Umbilical cord (tissue), 2 donors: ENCODE results near the gene LCE2A. TPM values are rescaled to one million over a fixed set of nuclear protein-coding genes. Genes with fewer than 3 reads are reported as not detected.

Source experiments
- DNase-seq: peaks from one replicate; pipeline ENCODE4 v3.0.0-alpha.2; 2015; ENCODE audit warnings: low spot score
- total RNA-seq: library from RNA; depleted of rRNA; stranded (reverse); fragments of >200 nt; gene quantifications from one replicate; pipeline ENCODE4 v1.2.3, GENCODE V29; 2014; ENCODE audit warnings: low replicate concordance; ENCODE audit not compliant: insufficient read depth

LCE2A gene
- total RNA-seq, 1 donor from 2014 or later: not detected

DNA sequence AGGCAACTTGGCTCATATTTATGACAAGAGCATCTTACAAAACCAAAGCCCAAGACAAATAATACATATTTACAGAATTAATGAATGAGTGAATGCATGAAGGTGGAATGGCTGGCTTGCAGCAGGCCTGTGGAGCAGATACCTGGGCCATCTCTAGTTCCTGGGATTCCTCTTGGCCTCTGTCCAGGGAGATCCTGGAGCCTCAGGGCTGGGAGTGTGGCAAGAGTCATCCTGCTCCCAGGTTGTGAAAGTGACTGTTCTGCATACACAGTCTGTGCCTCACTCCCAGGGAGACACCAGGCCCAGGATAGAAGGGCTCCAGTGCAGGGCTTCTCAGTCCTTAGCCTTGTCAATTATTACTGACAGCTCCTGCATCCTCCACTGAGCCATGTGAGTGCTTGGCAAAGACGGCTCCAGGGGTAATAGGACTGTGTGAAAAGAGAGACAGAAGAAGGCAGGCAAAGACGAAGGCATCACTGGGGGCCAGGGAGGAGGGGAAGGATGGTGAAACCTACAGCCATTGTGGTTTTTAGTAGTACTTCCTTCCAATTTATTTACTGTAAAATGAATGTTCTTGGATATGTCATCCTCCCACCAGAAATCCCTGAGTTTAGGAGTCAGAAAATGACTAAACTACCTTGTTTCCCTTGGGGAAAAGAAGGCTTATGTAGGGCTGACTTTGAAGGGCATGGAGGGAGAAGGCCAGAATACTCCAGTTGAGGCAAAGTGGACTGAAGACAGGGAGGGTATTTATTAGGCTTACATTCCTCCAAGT is 45.4 kb downstream of the LCE2A start:
- no peak for DNase-seq

DNA sequence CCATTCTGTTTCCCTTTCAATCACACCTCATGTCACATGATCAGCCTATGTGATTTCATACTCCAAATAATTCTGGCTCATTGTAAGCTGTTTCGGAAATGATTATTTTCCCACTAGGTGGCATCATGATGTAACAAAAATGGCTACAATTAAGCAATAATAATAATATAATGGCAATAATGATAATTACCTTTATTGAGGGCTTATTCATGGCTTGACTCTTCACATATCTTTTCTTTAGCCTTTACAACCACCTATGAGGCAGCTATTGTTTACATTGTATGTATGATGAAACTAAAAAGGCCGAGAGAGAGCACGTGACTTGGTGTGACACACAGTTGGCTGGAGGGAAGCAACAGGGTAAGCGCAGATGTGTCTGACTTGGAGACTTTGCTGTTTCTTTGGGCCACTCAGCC is 47.2 kb downstream of the LCE2A start:
- DNase-seq: no peak

DNA sequence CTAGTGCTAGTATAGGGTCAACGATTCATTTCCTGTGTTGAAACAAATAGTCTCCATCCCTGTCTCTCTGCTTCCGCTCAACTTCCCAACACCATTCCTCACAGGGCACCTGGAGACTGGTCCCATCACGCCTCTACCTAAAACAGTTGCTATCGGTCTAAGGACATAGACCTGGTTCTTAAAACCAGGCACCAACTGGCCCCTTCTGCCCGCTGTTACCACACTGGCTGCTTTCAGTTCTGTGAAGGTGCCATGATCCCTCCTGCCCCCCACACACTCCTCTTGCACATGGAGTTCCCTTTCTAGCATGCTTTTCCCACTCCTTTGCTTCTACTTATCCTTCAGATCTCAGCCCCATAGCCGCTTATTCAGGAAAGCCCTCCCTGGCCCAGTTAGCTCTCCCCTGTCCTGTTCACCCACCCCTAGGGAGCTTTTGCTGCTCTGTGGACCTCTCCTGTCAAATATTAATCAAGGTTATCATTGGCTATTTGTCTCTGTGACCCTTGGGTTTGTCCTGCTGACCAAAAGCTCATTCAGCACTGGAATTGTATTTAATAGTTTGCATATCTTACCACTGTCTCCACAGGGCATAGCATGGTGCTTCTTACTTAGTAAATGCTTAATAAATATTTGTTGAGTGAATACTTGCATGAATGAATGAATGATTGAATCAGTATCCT is 47.8 kb downstream of the LCE2A start:
- DNase-seq: no peak

DNA sequence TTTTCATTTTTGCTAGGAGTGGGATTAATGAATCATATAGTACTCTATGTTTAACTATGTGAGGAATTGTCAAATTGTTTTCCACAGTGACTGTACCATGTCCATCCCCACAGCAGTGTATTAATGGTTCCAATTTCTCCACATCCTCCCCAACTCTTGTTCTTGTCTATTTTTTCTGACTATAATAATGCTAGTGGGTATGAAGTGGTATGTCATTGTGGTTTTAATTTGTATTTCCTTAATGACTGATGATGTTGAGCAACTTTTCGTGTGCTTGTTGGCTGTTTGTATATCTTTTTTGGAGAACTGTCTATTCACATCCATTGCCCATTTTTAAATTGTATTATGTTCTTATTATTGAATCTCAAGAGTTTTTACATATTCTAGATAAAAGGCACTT is 49.7 kb downstream of the LCE2A start:
- DNase-seq: no peak

Other genes starting within 250 kb of the LCE2A start
- not detected for gene LCE5A, start 187.5 kb upstream of the LCE2A start, total RNA-seq
- not detected for gene CRCT1, start 183.9 kb upstream of the LCE2A start, total RNA-seq
- not detected for gene LCE3E, start 131.6 kb upstream of the LCE2A start, total RNA-seq
- 2.4 TPM for gene LCE3D, start 117.8 kb upstream of the LCE2A start, total RNA-seq
- not detected for gene LCE3C, start 98.1 kb upstream of the LCE2A start, total RNA-seq
- gene LCE3B, start 84.5 kb upstream of the LCE2A start, total RNA-seq: not detected
- not detected for gene LCE3A, start 75.2 kb upstream of the LCE2A start, total RNA-seq
- not detected for gene LCE2D, start 35.0 kb upstream of the LCE2A start, total RNA-seq
- not detected for gene LCE2C, start 23.1 kb upstream of the LCE2A start, total RNA-seq
- gene LCE2B, start 12.2 kb upstream of the LCE2A start, total RNA-seq: not detected
- gene LCE4A, start 9.8 kb downstream of the LCE2A start, total RNA-seq: not detected
- gene KPRP, start 59.7 kb downstream of the LCE2A start, total RNA-seq: 1.7 TPM
- not detected for gene LCE1F, start 76.8 kb downstream of the LCE2A start, total RNA-seq
- not detected for gene LCE1E, start 87.9 kb downstream of the LCE2A start, total RNA-seq
- gene LCE1D, start 98.4 kb downstream of the LCE2A start, total RNA-seq: not detected
- not detected for gene LCE1C, start 108.3 kb downstream of the LCE2A start, total RNA-seq
- gene LCE1B, start 113.6 kb downstream of the LCE2A start, total RNA-seq: not detected
- gene LCE1A, start 129.1 kb downstream of the LCE2A start, total RNA-seq: not detected
- not detected for gene LCE6A, start 144.5 kb downstream of the LCE2A start, total RNA-seq
- gene LCE7A, start 161.7 kb downstream of the LCE2A start, total RNA-seq: not detected
- 3.6 TPM for gene SMCP, start 180.0 kb downstream of the LCE2A start, total RNA-seq
- gene IVL, start 210.2 kb downstream of the LCE2A start, total RNA-seq: 14.2 TPM
- not detected for gene SPRR5, start 248.9 kb downstream of the LCE2A start, total RNA-seq